NCI-H82 treated with DMSO at 0.1 percent for 48 hours (cell line): ENCODE data around the gene PSMD5.

Source experiments
- DNase-seq: peaks from one replicate; lab custom pipeline; 2025; ENCODE audit not compliant: unreplicated experiment; lab: John Stamatoyannopoulos, UW

The PSMD5 gene

DNA sequence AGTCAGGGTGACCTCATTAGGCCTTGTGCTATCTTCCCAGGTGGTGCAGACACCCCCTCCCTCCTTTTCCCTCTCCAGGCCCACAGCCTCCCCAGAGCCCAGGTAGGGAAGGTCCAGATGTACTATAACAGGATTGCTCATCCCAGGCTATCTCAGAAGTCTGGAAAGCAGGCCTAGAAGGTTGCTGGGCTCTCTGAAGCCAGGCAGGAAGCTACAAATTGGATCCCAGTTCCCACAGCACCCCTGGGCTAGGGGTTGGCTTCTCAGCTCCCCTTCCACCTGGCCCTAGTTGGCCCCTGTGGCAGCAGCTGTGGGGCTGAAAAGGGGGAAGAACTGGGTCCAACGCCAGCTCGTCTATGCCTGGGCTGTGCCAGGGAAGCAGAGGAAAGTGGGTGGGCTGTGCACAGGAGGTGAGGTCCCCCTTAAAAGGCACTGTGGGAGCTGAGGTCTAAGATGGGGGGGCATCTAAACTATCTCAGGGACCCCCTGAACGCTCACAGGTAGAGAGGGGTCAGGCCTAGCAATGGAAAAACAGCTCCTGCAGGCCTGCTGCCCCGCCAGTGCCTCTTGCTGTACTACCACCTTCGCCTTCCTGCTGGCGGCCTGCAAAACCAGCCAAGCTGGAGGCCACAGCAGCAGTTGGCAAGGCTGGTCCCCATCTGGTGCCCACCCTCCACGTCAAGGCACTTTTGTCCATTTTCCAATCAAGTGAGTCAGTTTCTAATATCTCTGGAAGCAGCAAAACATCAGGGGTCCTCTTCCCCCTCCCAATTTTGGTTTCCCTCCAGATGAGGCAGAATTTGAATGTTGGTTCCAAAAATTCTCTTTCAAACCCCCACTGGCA, 13.3 kb upstream of the PSMD5 start:
- no peak for DNase-seq

DNA sequence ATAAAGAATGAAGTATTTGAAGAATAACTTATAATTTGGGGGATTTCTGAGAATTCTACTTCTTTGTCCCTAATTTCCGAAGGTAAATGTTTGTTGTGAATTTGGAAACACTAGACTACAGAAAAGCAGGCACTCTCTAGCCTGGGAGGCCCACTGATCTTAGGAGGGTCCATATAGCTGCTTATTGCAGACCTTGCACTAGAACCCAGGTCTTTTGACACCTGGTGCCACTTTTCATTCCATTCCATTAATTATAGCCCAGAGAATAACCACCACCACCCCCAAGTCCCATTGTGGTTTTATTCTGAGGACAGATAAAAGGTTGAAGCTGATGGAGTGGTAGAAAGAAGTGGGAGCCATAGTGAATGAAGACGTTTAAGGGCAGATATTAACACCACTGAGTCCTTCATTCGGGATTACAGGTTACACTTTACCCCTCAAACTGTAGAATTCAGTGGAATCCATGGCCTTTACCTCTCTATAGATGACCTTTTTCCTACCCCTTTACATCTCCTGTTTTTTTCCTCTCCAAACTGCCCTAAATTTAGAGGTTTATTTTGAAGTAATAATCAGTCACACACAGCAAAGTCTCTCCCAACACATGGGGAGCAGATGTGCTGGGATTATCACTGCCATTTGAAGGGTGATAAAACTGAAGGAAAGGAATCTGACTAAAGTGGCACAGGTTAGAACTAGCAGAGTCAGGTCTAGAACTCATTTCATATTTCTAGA, 12.0 kb upstream of the PSMD5 start:
- DNase-seq: no peak

DNA sequence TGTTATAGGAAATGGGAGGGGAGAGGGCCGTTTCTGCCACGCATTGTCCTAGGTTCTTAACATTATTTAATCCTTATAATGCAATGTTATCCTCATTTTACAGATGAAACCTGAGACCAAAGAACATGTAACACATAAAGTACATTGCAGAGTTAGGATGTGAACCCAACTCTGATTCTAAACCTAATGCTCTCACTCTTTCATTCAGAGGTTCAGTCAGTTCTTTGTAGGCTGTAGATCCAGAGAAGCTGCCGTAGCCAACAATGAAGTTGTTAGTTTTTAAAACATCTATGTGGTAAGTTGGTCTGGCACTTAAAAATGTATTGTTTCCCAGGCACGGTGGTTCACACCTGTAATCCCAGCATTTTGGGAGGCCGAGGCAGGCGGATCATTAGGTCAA, 10.5 kb upstream of the PSMD5 start:
- no peak for DNase-seq

DNA sequence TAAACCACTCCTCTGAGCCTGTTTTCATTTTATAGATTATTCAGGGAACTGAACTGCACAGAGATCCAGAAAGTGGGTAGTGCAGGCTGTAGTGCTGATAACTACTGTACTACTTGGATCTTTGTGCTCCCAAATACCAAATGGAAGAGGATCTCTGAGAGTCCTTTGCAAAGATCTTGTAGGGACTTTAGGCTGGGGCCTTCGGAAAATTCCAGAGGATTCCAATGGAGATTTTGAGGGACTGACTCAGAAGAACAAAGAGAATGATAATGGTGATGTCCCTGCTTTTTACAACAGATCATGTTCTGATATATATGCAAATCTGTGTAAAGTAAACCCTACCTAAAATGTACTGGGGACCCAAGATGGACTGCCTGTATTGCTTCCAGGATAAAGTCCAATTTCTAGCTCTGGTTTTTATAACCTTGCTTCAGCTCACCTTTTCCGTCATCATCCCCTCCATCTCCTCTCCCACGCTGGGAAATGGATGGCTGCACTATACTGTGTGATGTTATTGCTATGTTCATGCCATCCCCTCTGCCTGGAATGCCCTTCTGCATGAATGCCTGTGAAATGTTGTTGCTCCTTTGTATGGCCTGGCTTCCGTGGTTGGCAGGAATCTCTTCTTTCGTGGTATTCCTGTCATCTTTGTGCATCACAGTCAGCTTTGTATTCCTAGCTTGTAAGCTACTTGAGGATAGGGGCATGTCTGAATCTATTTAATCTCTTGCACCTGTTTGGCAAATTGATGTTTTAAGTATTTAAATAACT, 9.7 kb upstream of the PSMD5 start:
- no peak for DNase-seq

DNA sequence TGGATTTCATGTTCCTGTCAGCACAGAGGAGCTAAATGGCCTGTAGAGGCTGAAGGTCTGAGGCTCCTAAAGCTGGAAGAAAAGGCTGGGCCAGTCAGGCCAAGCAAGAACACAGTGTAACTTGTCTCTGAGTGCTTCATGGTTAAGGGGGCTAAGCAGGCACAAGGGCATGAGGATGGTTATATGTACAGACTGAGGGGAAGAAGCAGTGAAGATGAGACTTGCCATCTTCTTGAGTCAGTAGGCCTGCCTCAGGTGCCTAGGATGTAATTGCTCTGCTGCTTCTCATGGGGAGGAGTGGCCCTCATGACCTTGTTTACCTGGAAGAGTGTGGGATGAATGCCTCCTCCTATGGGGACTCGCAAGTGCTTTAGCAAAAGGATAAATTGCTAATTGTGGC, 8.7 kb upstream of the PSMD5 start:
- DNase-seq: no peak

DNA sequence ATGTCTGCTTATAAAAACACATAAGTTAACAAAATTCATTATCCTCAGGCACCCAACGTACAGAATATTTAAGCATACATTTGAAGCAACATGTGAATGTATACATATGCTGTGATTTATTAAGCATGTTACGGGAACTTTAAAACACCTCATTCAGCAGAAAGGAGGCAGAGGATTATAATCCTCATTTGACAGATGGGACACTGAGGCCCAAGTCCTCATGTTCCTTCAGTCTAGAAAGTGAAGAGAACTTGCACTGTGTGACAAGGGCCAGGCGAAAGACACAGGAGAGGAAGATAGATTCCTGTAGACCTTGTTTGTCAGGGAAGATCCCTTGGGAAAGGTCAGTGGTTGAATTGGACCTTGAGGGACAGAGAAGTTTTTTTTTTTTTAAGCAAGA, 7.6 kb upstream of the PSMD5 start:
- no peak for DNase-seq

DNA sequence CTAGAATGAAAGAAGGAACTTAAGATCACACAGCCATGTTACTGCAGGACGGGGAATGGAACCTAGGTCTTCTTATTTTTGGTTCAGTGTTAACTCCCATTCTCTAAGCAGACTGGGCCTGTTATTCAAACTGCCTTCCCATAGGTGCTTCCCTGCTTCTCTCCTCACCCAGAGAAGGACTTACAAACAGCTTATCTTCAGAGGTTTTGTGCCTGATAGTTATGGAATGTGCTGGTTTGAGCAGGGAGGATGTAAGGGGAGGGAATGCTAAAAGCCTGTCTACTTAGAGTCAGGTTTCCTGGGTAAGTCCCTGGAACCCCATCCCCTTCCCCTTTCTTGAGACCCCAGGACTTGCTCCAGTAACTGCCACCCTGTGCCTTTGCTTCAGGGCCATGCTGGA, 4.2 kb upstream of the PSMD5 start:
- no peak for DNase-seq

DNA sequence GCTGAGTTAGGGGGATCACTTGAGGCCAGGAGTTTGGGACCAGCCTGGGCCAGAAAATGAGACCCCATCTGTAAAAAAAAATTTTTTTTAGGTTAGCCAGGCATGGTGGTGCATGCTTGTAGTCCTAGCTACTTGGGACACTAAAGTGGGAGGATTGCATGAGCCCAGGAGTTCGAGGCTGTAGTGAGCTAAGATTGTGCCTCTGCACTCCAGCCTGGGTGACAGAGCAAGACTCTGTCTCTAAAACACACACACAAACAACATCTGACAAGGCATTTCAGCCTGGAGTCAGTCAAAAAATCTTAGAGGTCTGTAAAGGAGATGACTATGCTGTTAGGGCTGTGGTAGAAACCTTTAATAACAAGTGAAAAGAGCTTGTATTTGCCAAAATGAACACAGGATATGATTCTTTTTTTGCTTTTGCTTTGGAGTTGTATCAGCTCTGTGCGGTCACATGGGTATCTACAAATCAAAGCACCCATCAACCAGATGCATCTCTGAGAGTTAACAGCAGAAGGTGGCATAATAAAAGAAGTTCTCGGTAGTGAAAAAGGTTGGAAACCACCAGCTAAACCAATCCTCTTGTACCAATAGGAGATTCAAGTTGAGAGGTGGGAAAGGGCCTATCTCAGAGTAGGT, 3.6 kb upstream of the PSMD5 start:
- no peak for DNase-seq

DNA sequence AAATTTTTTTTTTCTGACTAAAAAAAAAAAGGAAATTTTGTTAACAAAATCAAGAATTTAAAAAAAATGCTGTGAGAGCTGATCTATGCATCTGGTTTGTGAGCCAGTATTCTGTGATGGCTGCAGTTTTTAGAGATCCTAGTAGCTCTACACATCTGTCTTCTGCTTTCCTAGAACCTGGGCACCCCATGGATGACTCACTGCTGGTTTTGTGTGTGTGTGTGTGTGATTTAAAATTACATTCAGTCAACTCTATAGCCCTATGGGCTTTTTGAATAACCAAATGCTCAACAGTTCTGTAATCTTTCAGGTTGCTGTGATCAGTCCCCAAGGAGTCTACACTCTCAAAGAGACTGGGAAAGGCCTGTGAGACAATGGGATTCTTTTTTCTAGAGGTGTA, 2.5 kb upstream of the PSMD5 start:
- no peak for DNase-seq

DNA sequence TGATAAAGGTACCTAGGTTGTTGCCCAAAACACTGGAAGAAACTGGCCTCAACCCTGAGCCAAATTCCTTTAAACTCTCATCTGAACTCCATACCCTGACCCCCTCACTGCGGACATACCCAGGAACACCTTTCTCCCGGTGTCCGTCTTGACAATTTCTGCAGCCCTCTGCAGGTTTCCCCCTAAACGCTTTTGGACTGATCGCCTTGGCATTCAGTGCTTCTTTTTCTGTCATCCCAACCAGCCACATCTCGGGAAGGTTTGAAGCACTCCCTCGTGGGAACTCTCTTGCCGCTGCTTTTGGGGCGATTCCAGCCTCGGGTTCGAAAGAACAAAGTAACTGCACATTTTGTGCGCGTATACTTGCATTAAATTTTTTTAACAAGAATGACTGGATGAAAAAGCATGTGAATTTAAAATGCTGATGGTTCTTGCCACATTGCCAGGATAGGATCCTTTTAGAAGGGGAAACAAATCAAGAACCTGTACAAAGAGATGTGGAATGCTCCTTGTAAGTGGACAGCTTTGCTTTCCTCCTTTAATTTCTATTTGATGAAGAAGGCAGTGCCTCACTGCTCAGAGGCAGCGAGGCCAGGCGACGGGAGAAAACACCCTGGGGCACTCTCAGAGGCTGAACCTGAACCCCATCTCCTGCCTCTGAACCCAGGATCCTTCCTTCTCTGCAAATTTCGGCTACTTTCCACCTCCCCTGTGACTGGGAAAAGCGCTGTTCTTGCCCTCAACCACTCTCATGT, 615 bp downstream of the PSMD5 start:
- DNase-seq: no peak

DNA sequence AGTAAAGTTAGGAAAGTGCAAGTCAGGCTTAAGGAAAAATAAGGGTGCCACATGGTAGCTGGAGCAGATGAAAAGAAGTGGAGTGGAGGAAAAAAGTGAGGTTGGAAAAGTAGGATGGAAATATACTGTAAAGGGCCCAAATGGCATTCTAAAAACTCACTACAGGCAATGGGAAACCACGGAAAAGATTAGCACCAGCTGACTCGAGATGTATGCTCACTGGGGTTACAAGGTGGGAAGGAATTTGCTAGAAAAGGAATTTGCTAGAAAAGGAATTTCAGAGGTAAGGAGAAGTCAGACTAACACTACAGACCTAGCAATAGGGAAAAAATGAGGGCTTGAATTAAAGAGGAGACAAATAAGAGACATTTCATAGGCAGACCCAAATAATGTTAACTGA, 3.6 kb downstream of the PSMD5 start:
- DNase-seq: no peak

DNA sequence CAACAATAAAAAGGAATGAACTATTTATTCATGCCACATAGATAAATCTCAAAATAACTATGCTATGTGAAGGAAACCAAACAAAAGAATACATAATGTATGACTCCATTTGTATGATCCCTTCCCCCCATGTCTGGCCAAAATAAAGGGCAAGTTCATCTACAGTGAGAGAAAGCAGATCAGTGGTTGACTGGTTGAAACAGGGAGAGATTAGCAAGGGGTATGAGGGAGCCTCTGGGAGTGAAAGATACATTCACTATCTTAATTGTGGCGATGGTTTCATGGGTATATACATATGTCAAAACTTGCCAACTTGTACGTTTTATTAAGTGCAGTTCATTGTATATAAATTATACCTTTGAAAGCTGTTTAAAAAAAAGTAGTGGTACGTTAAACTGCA, 4.8 kb downstream of the PSMD5 start:
- DNase-seq: no peak

DNA sequence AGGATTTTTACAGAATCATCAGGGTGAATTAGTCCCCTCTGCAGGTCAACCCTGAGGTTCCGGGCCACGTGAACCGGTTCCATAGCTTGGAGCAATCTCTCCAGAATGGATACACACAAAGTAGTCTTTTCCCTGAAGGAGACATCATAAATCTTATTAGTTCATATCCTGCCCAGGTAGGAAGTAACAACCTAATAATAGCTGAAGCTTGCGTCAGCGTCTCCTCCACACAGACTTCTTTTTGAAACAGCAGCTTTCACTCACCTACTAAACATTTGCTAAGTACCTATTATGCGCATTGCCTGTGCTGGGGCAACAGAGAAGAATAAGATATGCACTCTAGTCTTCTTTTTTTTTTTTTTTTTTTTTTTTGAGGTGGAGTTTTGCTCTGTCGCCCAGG, 9.4 kb downstream of the PSMD5 start:
- DNase-seq: no peak

DNA sequence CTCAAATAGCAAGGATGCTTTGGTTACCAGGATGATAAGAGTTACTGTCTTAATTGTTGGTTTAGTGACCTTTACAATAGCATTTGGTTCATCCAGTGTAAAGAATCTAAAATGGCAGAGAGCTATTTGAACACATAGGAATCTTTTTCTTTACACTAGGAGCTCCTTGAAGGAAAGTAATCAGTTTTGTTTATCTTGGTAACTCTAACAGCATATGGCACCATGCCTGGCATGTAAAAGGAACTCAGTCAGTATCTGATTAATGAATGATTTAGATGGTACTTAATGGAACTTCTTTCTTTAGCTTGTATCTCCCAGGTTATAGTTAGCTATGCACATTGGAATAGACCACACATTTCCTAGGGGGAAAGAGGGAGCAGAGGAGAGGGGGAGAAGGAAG, 9.9 kb downstream of the PSMD5 start:
- no peak for DNase-seq

DNA sequence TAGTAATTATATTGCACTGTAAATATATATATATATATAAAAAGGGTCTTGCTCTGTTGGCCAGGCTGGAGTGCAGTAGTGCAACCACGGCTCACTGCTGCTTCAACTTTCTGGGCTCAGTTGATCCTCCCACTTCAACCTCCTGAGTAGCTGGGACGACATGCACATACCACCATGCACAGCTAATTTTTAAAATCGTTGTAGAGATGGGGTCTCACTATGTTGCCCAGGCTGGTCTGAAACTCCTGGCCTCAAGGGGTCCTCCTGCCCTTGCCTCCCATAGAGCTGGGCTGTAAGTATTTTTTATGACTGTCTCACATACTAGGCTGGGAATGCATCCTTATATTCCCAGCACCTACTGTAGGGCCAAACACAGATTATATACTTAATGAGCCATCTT, 11.9 kb downstream of the PSMD5 start:
- no peak for DNase-seq

DNA sequence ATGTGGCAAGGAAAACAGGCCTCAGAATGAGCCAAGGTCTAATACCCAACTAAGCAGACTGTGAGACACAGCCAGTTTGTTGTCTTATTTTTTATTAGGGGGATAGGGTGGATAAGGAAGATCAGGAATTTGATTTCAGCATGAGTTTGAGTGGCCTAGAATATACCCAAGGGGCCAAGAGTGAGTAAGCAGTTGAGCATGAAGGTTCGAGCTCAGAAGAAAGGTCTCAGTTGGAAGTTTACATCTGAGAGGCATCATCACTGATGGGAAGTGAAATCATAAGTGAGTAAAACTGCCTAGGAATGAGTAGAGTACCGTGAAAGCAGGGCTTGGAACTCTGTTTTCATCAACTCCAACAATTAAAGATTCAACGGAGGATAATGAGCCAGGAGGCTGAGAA, 12.6 kb downstream of the PSMD5 start:
- DNase-seq: no peak

DNA sequence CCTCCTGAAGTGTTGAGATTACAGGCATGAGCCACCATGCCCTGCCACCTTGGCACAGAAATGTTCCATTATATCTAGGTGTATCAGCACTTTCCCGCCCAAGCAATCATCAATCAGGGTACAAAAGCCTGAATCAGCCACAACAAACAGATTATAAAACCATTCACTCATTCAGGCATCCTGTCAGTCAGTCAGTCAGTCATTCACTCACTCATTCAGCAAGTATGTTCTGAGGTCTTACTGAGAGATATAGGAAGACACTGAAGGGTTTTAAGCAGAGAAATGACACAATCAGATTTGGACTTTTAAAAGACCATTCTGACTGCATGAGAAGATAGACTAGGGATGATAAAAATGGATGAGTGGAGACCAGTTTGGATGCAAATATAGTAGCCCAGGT, 13.1 kb downstream of the PSMD5 start:
- DNase-seq: no peak

DNA sequence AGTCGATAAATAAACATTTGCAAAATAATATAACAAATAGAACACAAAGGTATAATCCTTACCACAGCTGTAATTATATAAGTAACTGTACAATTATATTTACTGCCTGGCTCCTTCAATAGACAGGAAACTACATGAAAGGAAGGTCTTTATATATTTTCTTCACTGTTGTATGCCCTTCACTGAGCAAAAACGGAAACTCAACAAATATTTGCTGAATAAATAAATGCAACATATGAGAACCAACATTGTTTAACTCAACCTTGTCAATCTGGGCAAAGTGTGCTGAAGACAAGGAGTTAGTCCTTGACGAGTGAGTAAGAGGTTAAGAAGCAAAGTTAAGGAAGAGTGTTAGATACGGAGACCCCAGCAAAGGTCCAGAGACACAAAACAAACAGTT, 22.6 kb downstream of the PSMD5 start:
- no peak for DNase-seq

DNA sequence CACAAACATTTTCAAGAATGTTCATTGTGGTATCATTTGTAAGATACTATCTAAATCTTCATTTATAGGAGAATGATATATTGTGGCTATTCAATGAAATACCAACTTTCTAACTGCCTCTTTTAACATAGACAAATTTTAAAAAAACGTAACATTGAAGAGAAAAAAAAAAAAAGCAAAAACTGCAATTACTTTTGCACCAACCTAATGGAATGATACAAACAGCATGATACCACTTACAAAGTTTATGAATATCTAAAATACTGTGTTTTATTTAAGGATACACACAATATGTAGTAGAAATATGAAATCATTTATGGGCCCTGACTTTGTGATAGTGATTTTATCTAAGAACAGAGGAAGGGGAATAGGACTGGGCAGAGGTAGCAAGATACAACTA, 24.1 kb downstream of the PSMD5 start:
- no peak for DNase-seq

DNA sequence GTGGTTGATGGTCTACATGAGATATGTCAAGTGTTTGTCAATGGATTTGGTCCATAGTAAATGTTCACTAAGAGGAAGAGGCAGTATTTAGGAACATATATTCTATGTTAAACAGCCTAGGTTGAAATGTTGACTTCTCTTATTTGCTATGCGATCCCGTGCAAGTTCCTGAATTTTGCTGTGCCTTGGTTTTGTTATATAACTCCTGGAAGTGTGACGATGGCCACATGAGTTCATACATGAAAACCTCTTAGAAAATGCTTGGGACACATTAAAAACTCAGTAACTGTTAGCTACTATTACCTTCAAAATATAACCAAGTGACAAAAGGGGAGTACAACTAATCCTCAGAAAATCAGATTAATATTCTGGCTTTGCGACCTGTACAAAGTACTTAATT, 27.6 kb downstream of the PSMD5 start:
- no peak for DNase-seq

DNA sequence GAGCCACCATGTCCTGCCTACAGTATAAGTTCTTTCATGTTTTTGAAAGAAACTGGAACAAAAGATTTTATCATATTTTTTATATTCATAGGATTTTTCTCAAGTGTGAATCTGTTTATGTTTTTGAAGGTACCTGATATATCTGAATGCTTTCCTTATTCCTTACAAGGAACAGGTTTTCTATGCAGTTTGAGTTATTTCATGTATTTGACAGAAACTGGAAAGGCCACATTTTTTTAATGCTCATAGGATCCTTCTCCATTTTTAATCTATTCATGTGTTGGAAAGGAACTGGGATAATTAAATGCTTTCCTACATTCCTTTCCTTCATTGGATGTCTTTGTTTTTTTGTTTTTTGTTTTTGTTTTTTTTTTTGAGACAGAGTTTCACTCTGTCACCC, 33.8 kb downstream of the PSMD5 start:
- no peak for DNase-seq
